ENCODE data around the gene SLC2A8.

The SLC2A8 gene

GRCh38 chr9:127380479-127380878, 16.5 kb upstream of the SLC2A8 start:
- Histone ChIP-seq H3K9ac (ENCODE audit: low read depth, low read length, poor library complexity, severe bottlenecking) (no peak overlapping the region), H3K4me3 (ENCODE audit: low read length, poor library complexity, severe bottlenecking) (no peak overlapping the region)

GRCh38 chr9:127382541-127382940, 14.4 kb upstream of the SLC2A8 start:
- TF ChIP-seq CTCF (conservative IDR thresholded peaks at IDR 0.05; ENCODE audit: low read length), result no peak
- TF ChIP-seq EZH2phosphoT487 (IDR thresholded peaks at IDR 0.05; ENCODE audit: borderline replicate concordance), result no peak
- no peak overlapping the region for H3K9ac ChIP-seq (ENCODE audit: low read depth, low read length, poor library complexity, severe bottlenecking)
- H3K36me3 ChIP-seq (ENCODE audit: insufficient read depth, low read length), result no peaks in the 10 kb centered on the region
- H3K4me2 ChIP-seq (ENCODE audit: low read depth, low read length, poor library complexity, severe bottlenecking), result no peak overlapping the region
- no peaks in the 10 kb centered on the region for H3K9me2 ChIP-seq (replicated peaks; ENCODE audit: low read depth, low read length)
- no peaks in the 10 kb centered on the region for H4K20me1 ChIP-seq (ENCODE audit: insufficient read depth, low read length, poor library complexity, severe bottlenecking)
- H3F3A ChIP-seq (ENCODE audit: low read depth), result no peaks in the 10 kb centered on the region
- H3K4me1 ChIP-seq (ENCODE audit: insufficient read depth, low read length, poor library complexity, severe bottlenecking), result no peaks in the 10 kb centered on the region
- peaks cover 83% of the 10 kb centered on the region for H3K27me3 ChIP-seq (ENCODE audit: insufficient read depth, low read length, poor library complexity, severe bottlenecking)
- no peaks in the 10 kb centered on the region for H3K9me3 ChIP-seq (ENCODE audit: insufficient read depth, low read depth, low read length)
- no peak overlapping the region for H2AFZ ChIP-seq (ENCODE audit: low read length)
- no peak overlapping the region for H3K4me3 ChIP-seq (ENCODE audit: low read length, poor library complexity, severe bottlenecking)
- H3K79me2 ChIP-seq (ENCODE audit: insufficient read depth, low read length), result no peaks in the 10 kb centered on the region

More at GRCh38 chr9:127380479-127380878, 16.5 kb upstream of the SLC2A8 start:
- no peak overlapping the region for H3K4me2 ChIP-seq (ENCODE audit: low read depth, low read length, poor library complexity, severe bottlenecking)
- no peaks in the 10 kb centered on the region for H4K20me1 ChIP-seq (ENCODE audit: insufficient read depth, low read length, poor library complexity, severe bottlenecking)
- no peaks in the 10 kb centered on the region for H3K9me3 ChIP-seq (ENCODE audit: insufficient read depth, low read depth, low read length)
- TF ChIP-seq EZH2phosphoT487 (IDR thresholded peaks at IDR 0.05; ENCODE audit: borderline replicate concordance), result no peak
- no peak for TF ChIP-seq CTCF (conservative IDR thresholded peaks at IDR 0.05; ENCODE audit: low read length)
- H3K4me1 ChIP-seq (ENCODE audit: insufficient read depth, low read length, poor library complexity, severe bottlenecking), result no peaks in the 10 kb centered on the region
- H2AFZ ChIP-seq (ENCODE audit: low read length), result no peak overlapping the region
- H3K36me3 ChIP-seq (ENCODE audit: insufficient read depth, low read length), result no peaks in the 10 kb centered on the region
- H3K79me2 ChIP-seq (ENCODE audit: insufficient read depth, low read length), result no peaks in the 10 kb centered on the region
- no peaks in the 10 kb centered on the region for H3K9me2 ChIP-seq (replicated peaks; ENCODE audit: low read depth, low read length)
- H3K27me3 ChIP-seq (ENCODE audit: insufficient read depth, low read length, poor library complexity, severe bottlenecking), result peaks cover 81% of the 10 kb centered on the region
- H3F3A ChIP-seq (ENCODE audit: low read depth), result no peaks in the 10 kb centered on the region

GRCh38 chr9:127384016-127384730, 12.8 kb upstream of the SLC2A8 start:
- H4K20me1 ChIP-seq (ENCODE audit: insufficient read depth, low read length, poor library complexity, severe bottlenecking), result no peaks in the 10 kb centered on the region
- no peaks in the 10 kb centered on the region for H3K9me3 ChIP-seq (ENCODE audit: insufficient read depth, low read depth, low read length)
- no peak overlapping the region for H3K4me3 ChIP-seq (ENCODE audit: low read length, poor library complexity, severe bottlenecking)
- no peak overlapping the region for H3K9ac ChIP-seq (ENCODE audit: low read depth, low read length, poor library complexity, severe bottlenecking)
- no peak overlapping the region for H2AFZ ChIP-seq (ENCODE audit: low read length)
- peaks cover 13% of the 10 kb centered on the region for H3K4me1 ChIP-seq (ENCODE audit: insufficient read depth, low read length, poor library complexity, severe bottlenecking)
- H3K79me2 ChIP-seq (ENCODE audit: insufficient read depth, low read length), result no peaks in the 10 kb centered on the region
- H3K36me3 ChIP-seq (ENCODE audit: insufficient read depth, low read length), result no peaks in the 10 kb centered on the region
- H3K4me2 ChIP-seq (ENCODE audit: low read depth, low read length, poor library complexity, severe bottlenecking), result no peak overlapping the region
- TF ChIP-seq CTCF (conservative IDR thresholded peaks at IDR 0.05; ENCODE audit: low read length) (no peak), EZH2phosphoT487 (IDR thresholded peaks at IDR 0.05; ENCODE audit: borderline replicate concordance) (no peak)
- H3K9me2 ChIP-seq (replicated peaks; ENCODE audit: low read depth, low read length), result no peaks in the 10 kb centered on the region
- peaks cover 80% of the 10 kb centered on the region for H3K27me3 ChIP-seq (ENCODE audit: insufficient read depth, low read length, poor library complexity, severe bottlenecking)
- H3F3A ChIP-seq (ENCODE audit: low read depth), result 0 out of 2 replicates have a peak, but pooled peaks cover 5% of the 10 kb centered on the region
